ENCODE data around the gene ZNF891.

Gene ZNF891

DNA sequence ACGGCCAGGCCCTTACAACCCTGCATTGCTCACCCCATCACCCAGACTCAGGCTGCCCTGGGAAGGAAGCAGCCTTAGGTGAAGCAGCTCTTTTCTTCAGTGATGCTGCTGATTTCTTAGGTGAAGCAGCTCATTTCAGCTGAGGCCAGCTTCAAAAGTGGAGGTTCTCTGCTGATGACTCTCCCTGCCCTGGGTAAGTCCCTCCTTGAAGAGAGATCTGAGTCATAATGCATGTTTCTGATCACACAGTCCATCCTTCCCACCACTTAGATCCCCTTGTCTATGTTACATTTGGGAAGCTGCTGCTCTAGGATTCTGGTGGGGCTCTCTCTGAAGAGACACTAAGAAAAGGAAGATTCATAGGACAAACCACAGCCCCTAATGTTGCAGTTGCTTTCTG is 66.5 kb downstream of the ZNF891 start:
- no peak overlapping the region for H3K4me3 ChIP-seq (IDR thresholded peaks at IDR 0.05; ENCODE audit: insufficient read depth, low read depth, low read length)
- no peaks in the 10 kb centered on the region for H3K27me3 ChIP-seq (ENCODE audit: insufficient read depth, low read depth)
- H3K79me2 ChIP-seq (ENCODE audit: insufficient read depth, low read depth), result no peaks in the 10 kb centered on the region
- no peak overlapping the region for H3K9ac ChIP-seq
- TF ChIP-seq, protein P1, sequence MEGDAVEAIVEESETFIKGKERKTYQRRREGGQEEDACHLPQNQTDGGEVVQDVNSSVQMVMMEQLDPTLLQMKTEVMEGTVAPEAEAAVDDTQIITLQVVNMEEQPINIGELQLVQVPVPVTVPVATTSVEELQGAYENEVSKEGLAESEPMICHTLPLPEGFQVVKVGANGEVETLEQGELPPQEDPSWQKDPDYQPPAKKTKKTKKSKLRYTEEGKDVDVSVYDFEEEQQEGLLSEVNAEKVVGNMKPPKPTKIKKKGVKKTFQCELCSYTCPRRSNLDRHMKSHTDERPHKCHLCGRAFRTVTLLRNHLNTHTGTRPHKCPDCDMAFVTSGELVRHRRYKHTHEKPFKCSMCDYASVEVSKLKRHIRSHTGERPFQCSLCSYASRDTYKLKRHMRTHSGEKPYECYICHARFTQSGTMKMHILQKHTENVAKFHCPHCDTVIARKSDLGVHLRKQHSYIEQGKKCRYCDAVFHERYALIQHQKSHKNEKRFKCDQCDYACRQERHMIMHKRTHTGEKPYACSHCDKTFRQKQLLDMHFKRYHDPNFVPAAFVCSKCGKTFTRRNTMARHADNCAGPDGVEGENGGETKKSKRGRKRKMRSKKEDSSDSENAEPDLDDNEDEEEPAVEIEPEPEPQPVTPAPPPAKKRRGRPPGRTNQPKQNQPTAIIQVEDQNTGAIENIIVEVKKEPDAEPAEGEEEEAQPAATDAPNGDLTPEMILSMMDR (conservative IDR thresholded peaks at IDR 0.05; ENCODE audit: low read depth, low read length), result no peak
- no peaks in the 10 kb centered on the region for H3K4me1 ChIP-seq (ENCODE audit: low read depth, poor library complexity, severe bottlenecking)
- no peak overlapping the region for H3K27ac ChIP-seq
- no peaks in the 10 kb centered on the region for H3K36me3 ChIP-seq (ENCODE audit: insufficient read depth)
- H2AFZ ChIP-seq (ENCODE audit: low read depth), result no peak overlapping the region
- H3K4me2 ChIP-seq, result no peak overlapping the region
- H4K20me1 ChIP-seq (ENCODE audit: insufficient read depth), result no peaks in the 10 kb centered on the region

DNA sequence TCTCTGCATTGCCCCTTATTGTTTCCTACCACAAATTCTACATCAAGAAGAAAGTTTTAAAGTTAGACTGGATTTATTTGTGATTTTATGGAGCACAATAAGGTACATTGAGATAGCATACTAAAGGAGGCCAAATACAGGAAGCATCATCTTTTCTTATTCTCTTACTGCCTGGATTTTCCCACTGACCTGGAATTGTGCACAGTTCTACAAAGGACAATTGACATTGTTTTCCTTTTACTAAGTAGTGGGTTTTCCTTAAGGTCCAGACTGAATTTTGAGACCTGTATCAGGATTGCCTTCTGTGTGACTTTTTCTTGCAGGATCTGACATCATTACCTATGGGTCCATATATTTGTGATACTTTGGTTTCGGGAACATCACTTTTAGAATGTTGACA is 68.1 kb downstream of the ZNF891 start:
- TF ChIP-seq, protein P1 (conservative IDR thresholded peaks at IDR 0.05; ENCODE audit: low read depth, low read length), result no peak
- Histone ChIP-seq H3K79me2 (ENCODE audit: insufficient read depth, low read depth) (no peaks in the 10 kb centered on the region), H2AFZ (ENCODE audit: low read depth) (no peak overlapping the region), H3K4me2 (no peak overlapping the region), H3K4me1 (ENCODE audit: low read depth, poor library complexity, severe bottlenecking) (no peaks in the 10 kb centered on the region), H4K20me1 (ENCODE audit: insufficient read depth) (no peaks in the 10 kb centered on the region), H3K27me3 (ENCODE audit: insufficient read depth, low read depth) (no peaks in the 10 kb centered on the region), H3K36me3 (ENCODE audit: insufficient read depth) (no peaks in the 10 kb centered on the region), H3K9ac (no peak overlapping the region), H3K4me3 (IDR thresholded peaks at IDR 0.05; ENCODE audit: insufficient read depth, low read depth, low read length) (no peak overlapping the region), H3K27ac (no peak overlapping the region)

DNA sequence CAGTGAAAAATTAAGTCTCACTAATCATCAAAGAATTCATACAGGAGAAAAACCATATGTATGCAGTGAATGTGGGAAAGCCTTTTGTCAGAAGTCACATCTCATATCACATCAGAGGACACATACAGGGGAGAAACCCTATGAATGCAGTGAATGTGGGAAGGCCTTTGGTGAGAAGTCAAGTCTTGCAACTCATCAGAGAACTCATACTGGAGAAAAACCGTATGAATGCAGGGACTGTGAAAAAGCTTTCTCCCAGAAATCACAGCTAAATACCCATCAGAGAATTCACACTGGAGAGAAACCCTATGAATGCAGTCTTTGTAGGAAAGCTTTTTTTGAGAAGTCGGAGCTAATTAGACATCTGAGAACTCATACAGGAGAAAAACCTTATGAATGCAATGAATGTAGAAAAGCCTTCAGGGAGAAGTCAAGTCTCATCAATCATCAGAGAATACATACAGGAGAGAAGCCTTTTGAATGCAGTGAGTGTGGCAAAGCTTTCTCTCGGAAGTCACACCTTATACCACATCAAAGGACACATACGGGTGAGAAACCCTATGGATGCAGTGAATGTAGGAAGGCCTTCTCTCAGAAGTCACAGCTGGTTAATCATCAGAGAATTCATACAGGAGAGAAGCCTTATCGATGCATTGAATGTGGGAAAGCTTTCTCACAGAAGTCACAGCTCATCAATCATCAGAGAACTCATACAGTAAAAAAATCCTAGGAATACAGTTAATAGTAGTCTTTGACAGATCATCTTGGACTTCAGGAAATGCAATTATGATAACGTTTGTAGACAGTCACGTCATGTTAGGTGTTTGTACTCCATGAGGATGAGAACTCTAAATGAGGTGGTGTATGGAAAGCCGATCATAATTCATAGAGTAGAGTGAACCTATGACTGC is 71.6 kb downstream of the ZNF891 start:
- no peaks in the 10 kb centered on the region for H4K20me1 ChIP-seq (ENCODE audit: insufficient read depth)
- no peaks in the 10 kb centered on the region for H3K27me3 ChIP-seq (ENCODE audit: insufficient read depth, low read depth)
- no peaks in the 10 kb centered on the region for H3K36me3 ChIP-seq (ENCODE audit: insufficient read depth)
- no peak overlapping the region for H3K27ac ChIP-seq
- TF ChIP-seq, protein P1 (conservative IDR thresholded peaks at IDR 0.05; ENCODE audit: low read depth, low read length), result no peak
- no peak overlapping the region for H3K4me2 ChIP-seq
- H3K4me1 ChIP-seq (ENCODE audit: low read depth, poor library complexity, severe bottlenecking), result no peaks in the 10 kb centered on the region
- H3K4me3 ChIP-seq (IDR thresholded peaks at IDR 0.05; ENCODE audit: insufficient read depth, low read depth, low read length), result no peak overlapping the region
- H3K9ac ChIP-seq, result no peak overlapping the region
- H2AFZ ChIP-seq (ENCODE audit: low read depth), result no peak overlapping the region
- H3K79me2 ChIP-seq (ENCODE audit: insufficient read depth, low read depth), result no peaks in the 10 kb centered on the region

DNA sequence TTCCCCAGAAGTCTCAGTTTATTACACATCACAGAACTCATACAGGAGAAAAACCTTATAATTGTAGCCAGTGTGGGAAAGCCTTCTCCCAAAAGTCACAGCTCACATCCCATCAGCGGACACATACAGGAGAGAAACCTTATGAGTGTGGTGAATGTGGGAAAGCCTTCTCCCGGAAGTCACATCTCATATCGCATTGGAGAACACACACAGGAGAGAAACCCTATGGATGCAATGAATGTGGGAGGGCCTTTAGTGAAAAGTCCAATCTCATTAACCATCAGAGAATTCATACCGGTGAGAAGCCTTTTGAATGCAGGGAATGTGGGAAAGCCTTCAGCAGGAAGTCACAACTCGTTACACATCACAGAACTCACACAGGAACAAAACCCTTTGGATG is 72.6 kb downstream of the ZNF891 start:
- H3K36me3 ChIP-seq (ENCODE audit: insufficient read depth), result no peaks in the 10 kb centered on the region
- no peaks in the 10 kb centered on the region for H3K79me2 ChIP-seq (ENCODE audit: insufficient read depth, low read depth)
- no peak overlapping the region for H3K9ac ChIP-seq
- H2AFZ ChIP-seq (ENCODE audit: low read depth), result no peak overlapping the region
- H3K27me3 ChIP-seq (ENCODE audit: insufficient read depth, low read depth), result no peaks in the 10 kb centered on the region
- no peaks in the 10 kb centered on the region for H4K20me1 ChIP-seq (ENCODE audit: insufficient read depth)
- no peak overlapping the region for H3K4me3 ChIP-seq (IDR thresholded peaks at IDR 0.05; ENCODE audit: insufficient read depth, low read depth, low read length)
- H3K4me2 ChIP-seq, result no peak overlapping the region
- TF ChIP-seq, protein P1 (conservative IDR thresholded peaks at IDR 0.05; ENCODE audit: low read depth, low read length), result no peak
- H3K4me1 ChIP-seq (ENCODE audit: low read depth, poor library complexity, severe bottlenecking), result no peaks in the 10 kb centered on the region
- H3K27ac ChIP-seq, result no peak overlapping the region
